Stomach smooth muscle (tissue), 2 donors: ENCODE results near the gene KDM4B.
"Not testable (repeated sequence)": the region's sequence is repeated elsewhere in the genome, so short reads cannot be mapped to it uniquely, and the experiment has no call there.

ENCODE experiments used
- H3K27ac ChIP-seq: one replicate; pipeline ENCODE4 v1.7.0; 2013; ENCODE audit warnings: mild to moderate bottlenecking, low read length, inconsistent platforms
- H3K27me3 ChIP-seq, 2 donors: one replicate each; pipeline ENCODE4 v1.7.0; 2013; ENCODE audit warnings: low read length in 2 of 2; ENCODE audit not compliant: insufficient read depth in 2 of 2, control insufficient read depth in 1 of 2
- H3K36me3 ChIP-seq, 2 donors: one replicate each; pipeline ENCODE4 v1.7.0; 2013; ENCODE audit warnings: low read length in 2 of 2; ENCODE audit not compliant: control insufficient read depth in 2 of 2, insufficient read depth in 2 of 2
- H3K4me1 ChIP-seq: one replicate; pipeline ENCODE4 v1.7.0; 2013; ENCODE audit warnings: low read length; ENCODE audit not compliant: control insufficient read depth, insufficient read depth
- H3K4me3 ChIP-seq, 2 donors: one replicate each; pipeline ENCODE4 v1.7.0; 2013; ENCODE audit warnings: low read length in 2 of 2
- H3K9ac ChIP-seq, 2 donors: one replicate each; pipeline ENCODE4 v1.7.0; 2013; ENCODE audit warnings: low read length in 2 of 2, mild to moderate bottlenecking in 1 of 2
- H3K9me3 ChIP-seq, 2 donors: one replicate each; pipeline ENCODE4 v1.7.0; 2013; ENCODE audit warnings: low read length in 2 of 2; ENCODE audit not compliant: control insufficient read depth in 2 of 2
- donor health status: healthy.
- donor health status: Pancreatic carcinoma.

KDM4B gene

GRCh38 chr19:5154799-5155426 lies 186.0 kb downstream of the KDM4B start:
- no peak overlapping the region for H3K4me3 ChIP-seq
- H3K27ac ChIP-seq, result no peak overlapping the region
- H3K9me3 ChIP-seq, result peaks cover 0 to 5% of the 10 kb centered on the region in 2 donors
- no peak overlapping the region for H3K9ac ChIP-seq
- peaks cover 1 to 3% of the 10 kb centered on the region in 2 donors for H3K36me3 ChIP-seq
- no peaks in the 10 kb centered on the region for H3K27me3 ChIP-seq
- H3K4me1 ChIP-seq, result no peaks in the 10 kb centered on the region

GRCh38 chr19:5155586-5156210 lies 186.8 kb downstream of the KDM4B start:
- Histone ChIP-seq H3K4me3 (no peak overlapping the region), H3K9me3 (peaks cover 0 to 5% of the 10 kb centered on the region in 2 donors), H3K4me1 (no peaks in the 10 kb centered on the region), H3K9ac (no peak overlapping the region), H3K27me3 (no peaks in the 10 kb centered on the region), H3K36me3 (no peaks in the 10 kb centered on the region), H3K27ac (no peak overlapping the region)

GRCh38 chr19:5156231-5156986 lies 187.5 kb downstream of the KDM4B start:
- Histone ChIP-seq H3K27ac (no peak overlapping the region), H3K4me1 (no peaks in the 10 kb centered on the region), H3K9ac (no peak overlapping the region), H3K9me3 (peaks cover 0 to 5% of the 10 kb centered on the region in 2 donors), H3K36me3 (no peaks in the 10 kb centered on the region), H3K4me3 (no peak overlapping the region), H3K27me3 (no peaks in the 10 kb centered on the region)

GRCh38 chr19:5157186-5157585 lies 188.3 kb downstream of the KDM4B start:
- no peak overlapping the region for H3K27ac ChIP-seq
- no peak overlapping the region for H3K9ac ChIP-seq
- no peaks in the 10 kb centered on the region for H3K27me3 ChIP-seq
- H3K4me1 ChIP-seq, result no peaks in the 10 kb centered on the region
- H3K9me3 ChIP-seq, result peaks cover 0 to 5% of the 10 kb centered on the region in 2 donors
- H3K4me3 ChIP-seq, result no peak overlapping the region
- no peaks in the 10 kb centered on the region for H3K36me3 ChIP-seq

GRCh38 chr19:5158549-5159134 lies 189.7 kb downstream of the KDM4B start:
- not testable (repeated sequence) for H3K36me3 ChIP-seq, H3K4me1 ChIP-seq, H3K27me3 ChIP-seq, H3K27ac ChIP-seq, H3K9ac ChIP-seq, H3K9me3 ChIP-seq, H3K4me3 ChIP-seq

GRCh38 chr19:5160158-5160795 lies 191.4 kb downstream of the KDM4B start:
- H3K36me3 ChIP-seq, H3K9ac ChIP-seq, H3K27me3 ChIP-seq, H3K4me1 ChIP-seq, H3K4me3 ChIP-seq, H3K27ac ChIP-seq, H3K9me3 ChIP-seq: not testable (repeated sequence)

- not testable (repeated sequence) for H3K9ac ChIP-seq, H3K9me3 ChIP-seq, H3K4me1 ChIP-seq, H3K4me3 ChIP-seq, H3K27me3 ChIP-seq, H3K27ac ChIP-seq, H3K36me3 ChIP-seq
Measured at GRCh38 chr19:5164845-5165696, 196.2 kb downstream of the KDM4B start.

GRCh38 chr19:5165697-5166019 lies 196.7 kb downstream of the KDM4B start:
- Histone ChIP-seq H3K27me3 (no peaks in the 10 kb centered on the region), H3K9me3 (no peaks in the 10 kb centered on the region), H3K4me1 (no peaks in the 10 kb centered on the region), H3K9ac (no peak overlapping the region), H3K36me3 (no peaks in the 10 kb centered on the region), H3K4me3 (no peak overlapping the region), H3K27ac (no peak overlapping the region)

GRCh38 chr19:5166262-5166661 lies 197.3 kb downstream of the KDM4B start:
- no peaks in the 10 kb centered on the region for H3K9me3 ChIP-seq
- no peak overlapping the region for H3K9ac ChIP-seq
- H3K36me3 ChIP-seq, result no peaks in the 10 kb centered on the region
- H3K4me1 ChIP-seq, result no peaks in the 10 kb centered on the region
- H3K27ac ChIP-seq, result no peak overlapping the region
- no peaks in the 10 kb centered on the region for H3K27me3 ChIP-seq
- H3K4me3 ChIP-seq, result no peak overlapping the region

GRCh38 chr19:5170329-5170745 lies 201.4 kb downstream of the KDM4B start:
- Histone ChIP-seq H3K36me3 (no peaks in the 10 kb centered on the region), H3K4me1 (no peaks in the 10 kb centered on the region), H3K27ac (no peak overlapping the region), H3K9ac (no peak overlapping the region), H3K9me3 (no peaks in the 10 kb centered on the region), H3K27me3 (no peaks in the 10 kb centered on the region), H3K4me3 (no peak overlapping the region)
